B cell (primary cell): ENCODE data around the gene DRD3. TPM values are rescaled to one million over a fixed set of nuclear protein-coding genes. Genes with fewer than 3 reads are reported as not detected.

Experiments
- ATAC-seq: fragments of 200-7000 bp; cut with Tn5 transposase; one replicate; pipeline ENCODE4 v1.10.0; 2021; ENCODE audit warnings: low read depth, mild to moderate bottlenecking, moderate number of reproducible peaks, moderate library complexity
- CTCF ChIA-PET: fragments of 350-600 bp; sonication (Branson Sonifier 250); formaldehyde crosslinking; loops from one replicate; lab custom pipeline; 2021; ENCODE audit warnings: antibody characterized with exemption, inconsistent platforms; lab: Charles Lee
- POLR2A ChIA-PET: fragments of 350-600 bp; sonication (Branson Sonifier 250); formaldehyde crosslinking; loops from one replicate; lab custom pipeline; 2021; ENCODE audit warnings: antibody characterized with exemption; lab: Charles Lee
- DNase-seq: peaks from one replicate; pipeline ENCODE4 v3.0.0; 2013
- H2AFZ ChIP-seq: 2 replicates; pipeline ENCODE4 v1.6.1; 2012; ENCODE audit warnings: mild to moderate bottlenecking, low read depth, low read length; ENCODE audit not compliant: insufficient read depth, poor library complexity, severe bottlenecking
- H3K27ac ChIP-seq, 2 donors: 1 replicate in 1 of 2; 2 replicates in 1 of 2; pipeline ENCODE4 v1.5.1; 2012 to 2013; ENCODE audit warnings: low read length in 2 of 2, mild to moderate bottlenecking in 2 of 2, moderate library complexity in 1 of 2
- H3K27me3 ChIP-seq, 4 experiments: fragments of 200-600 bp in 1 of 4; sonication (generic) in 1 of 4; replicated peaks in 1 of 4; 1 replicate in 2 of 4; 2 replicates in 2 of 4; pipeline versions ENCODE4 v1.6.1 to v1.7.0; 2013 to 2016; ENCODE audit warnings: low read length in 3 of 4, mild to moderate bottlenecking in 2 of 4, mixed read lengths in 1 of 4, moderate library complexity in 1 of 4; ENCODE audit not compliant: insufficient read depth in 4 of 4, control insufficient read depth in 3 of 4; ENCODE audit errors: control extremely low read depth in 1 of 4
- H3K36me3 ChIP-seq, 2 experiments: replicated peaks in 1 of 2; 1 replicate in 1 of 2; 2 replicates in 1 of 2; pipeline versions ENCODE4 v1.6.1 to v1.7.1; 2013; ENCODE audit warnings: low read length in 1 of 2; ENCODE audit not compliant: insufficient read depth in 2 of 2, control insufficient read depth in 1 of 2; ENCODE audit errors: control extremely low read depth in 1 of 2, extremely low read depth in 1 of 2
- H3K4me1 ChIP-seq, 2 donors: fragments of 200-600 bp in 1 of 2; sonication (generic) in 1 of 2; 1 replicate in 1 of 2; 2 replicates in 1 of 2; pipeline versions ENCODE4 v1.5.1 to v1.6.1; 2013 to 2017; ENCODE audit warnings: low read length in 2 of 2; ENCODE audit not compliant: control insufficient read depth in 2 of 2, insufficient read depth in 2 of 2
- H3K4me2 ChIP-seq: replicated peaks from 2 replicates; pipeline ENCODE3; 2012; ENCODE audit warnings: mild to moderate bottlenecking, low read depth, low read length; ENCODE audit not compliant: poor library complexity, severe bottlenecking
- H3K4me3 ChIP-seq, 5 experiments: fragments of 200-600 bp in 1 of 5; sonication (generic) in 1 of 5; 1 replicate in 3 of 5; 2 replicates in 2 of 5; pipeline versions ENCODE4 v1.5.1 to v1.7.0; 2011 to 2016; ENCODE audit warnings: low read length in 4 of 5, mild to moderate bottlenecking in 4 of 5, low read depth in 2 of 5, control low read depth in 1 of 5, moderate library complexity in 1 of 5; ENCODE audit not compliant: insufficient read depth in 1 of 5; ENCODE audit errors: control extremely low read depth in 1 of 5, extremely low read depth in 1 of 5
- H3K79me2 ChIP-seq: fragments of 200-600 bp; sonication (generic); one replicate; pipeline ENCODE4 v1.6.0; 2016; ENCODE audit warnings: low read length; ENCODE audit not compliant: control insufficient read depth, insufficient read depth
- H3K9ac ChIP-seq: fragments of 200-600 bp; sonication (generic); 2 replicates; pipeline ENCODE4 v1.6.1; 2017; ENCODE audit warnings: mild to moderate bottlenecking, low read length, moderate library complexity
- H3K9me3 ChIP-seq, 3 donors: one replicate each; pipeline versions ENCODE4 v1.6.1 to v1.7.1; 2013; ENCODE audit warnings: low read length in 2 of 3; ENCODE audit not compliant: control insufficient read depth in 2 of 3, insufficient read depth in 1 of 3; ENCODE audit errors: control extremely low read depth in 1 of 3
- H4K20me1 ChIP-seq: 2 replicates; pipeline ENCODE4 v1.6.0; 2012; ENCODE audit warnings: mild to moderate bottlenecking, low read length; ENCODE audit not compliant: insufficient read depth, control insufficient read depth, poor library complexity, severe bottlenecking
- H3K27ac Mint-ChIP-seq: one replicate; pipeline ENCODE4 v1.8.0; 2021; ENCODE audit warnings: mixed read lengths
- H3K27me3 Mint-ChIP-seq: one replicate; pipeline ENCODE4 v1.8.0; 2021; ENCODE audit warnings: mixed read lengths
- H3K4me1 Mint-ChIP-seq: one replicate; pipeline ENCODE4 v1.8.0; 2021; ENCODE audit warnings: mixed read lengths
- H3K4me3 Mint-ChIP-seq: one replicate; pipeline ENCODE4 v1.8.0; 2021; ENCODE audit warnings: mixed read lengths
- H3K9me3 Mint-ChIP-seq: one replicate; pipeline ENCODE4 v1.8.0; 2022; ENCODE audit warnings: mixed read lengths; ENCODE audit not compliant: insufficient read depth
- EZH2 ChIP-seq: IDR thresholded peaks from 2 replicates; pipeline ENCODE4 v1.6.1; 2012; ENCODE audit warnings: borderline replicate concordance, low read depth, mild to moderate bottlenecking, moderate library complexity, low read length; ENCODE audit not compliant: insufficient read depth, poor library complexity, severe bottlenecking
- WGBS: methylation state at CpG from one replicate; pipeline ENCODE4 v1.1.5; 2013; ENCODE audit warnings: missing lambda C conversion rate; ENCODE audit not compliant: insufficient coverage; 5-methylcytosine and 5-hydroxymethylcytosine counted together
- intact Hi-C: fragments of 100-400 bp; cut with micrococcal nuclease; formaldehyde crosslinking; loops from one replicate; pipeline ENCODE4 v1.10.0; 2022
- polyA plus RNA-seq: library from polyadenylated mRNA; depleted of rRNA; stranded (reverse); fragments of >200 nt; gene quantifications from 2 replicates; pipeline ENCODE4 v1.2.3, GENCODE V29; 2012
- total RNA-seq, 2 donors: library from RNA; stranded (reverse); fragments of 120-200 nt in 1 of 2; gene quantifications; 1 replicate in 1 of 2; 2 replicates in 1 of 2; pipeline versions ENCODE4 v1.2.3 to v1.2.4, GENCODE V29; 2013 to 2022
- TF ChIP-seq, protein P1 (sequence below): fragments of 200-600 bp; IDR thresholded peaks from one replicate; pipeline ENCODE4 v1.8.0; 2022; ENCODE audit warnings: antibody characterized with exemption, mild to moderate bottlenecking

The DRD3 gene
- total and polyA plus RNA-seq, 2 donors (not counting 1 experiment from before 2014, with no cell fraction given), result not detected

DNA sequence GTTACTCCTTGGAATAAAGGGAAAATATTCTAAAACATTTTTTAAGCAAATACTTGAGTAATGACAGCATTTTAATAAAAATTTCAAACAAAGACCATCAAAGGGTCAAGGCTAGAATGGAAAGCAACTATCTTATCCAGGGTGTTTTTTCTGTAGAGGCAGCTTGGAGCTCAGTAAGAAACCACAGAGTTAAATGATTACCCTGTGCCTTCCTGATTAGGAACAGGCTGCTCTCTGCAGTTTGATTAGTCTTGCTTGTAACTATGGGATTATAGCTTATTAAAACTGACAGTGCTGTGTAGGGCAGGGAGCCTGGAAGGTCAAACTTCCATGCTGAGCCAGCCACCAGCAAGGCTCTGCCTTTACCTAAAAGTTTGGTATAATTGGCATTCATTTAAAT is 89.2 kb downstream of the DRD3 start:
- H3K27me3 Mint-ChIP-seq, result peaks cover 3% of the 10 kb centered on the region
- H3K4me2 ChIP-seq, result no peak overlapping the region
- H3K4me3 ChIP-seq, result no peak overlapping the region
- intact Hi-C loops, result no loop called here
- H3K9me3 ChIP-seq, result peaks cover 0 to 3% (median 0%) of the 10 kb centered on the region in 3 donors
- CTCF ChIA-PET, result interaction anchor here (0.9 kb wide), 1 partner anchor 109 kb away, joined by 3 read pairs; no protein-coding TSS in a partner anchor
- H3K27me3 ChIP-seq, result no peaks in the 10 kb centered on the region
- H3K9ac ChIP-seq, result no peak overlapping the region
- H2AFZ ChIP-seq, result no peak overlapping the region
- POLR2A ChIA-PET, result no interaction called here
- H3K27ac Mint-ChIP-seq, result no peak overlapping the region
- ATAC-seq, result no peak
- H4K20me1 ChIP-seq, result no peaks in the 10 kb centered on the region
- no peak for TF ChIP-seq EZH2
- TF ChIP-seq, protein P1, sequence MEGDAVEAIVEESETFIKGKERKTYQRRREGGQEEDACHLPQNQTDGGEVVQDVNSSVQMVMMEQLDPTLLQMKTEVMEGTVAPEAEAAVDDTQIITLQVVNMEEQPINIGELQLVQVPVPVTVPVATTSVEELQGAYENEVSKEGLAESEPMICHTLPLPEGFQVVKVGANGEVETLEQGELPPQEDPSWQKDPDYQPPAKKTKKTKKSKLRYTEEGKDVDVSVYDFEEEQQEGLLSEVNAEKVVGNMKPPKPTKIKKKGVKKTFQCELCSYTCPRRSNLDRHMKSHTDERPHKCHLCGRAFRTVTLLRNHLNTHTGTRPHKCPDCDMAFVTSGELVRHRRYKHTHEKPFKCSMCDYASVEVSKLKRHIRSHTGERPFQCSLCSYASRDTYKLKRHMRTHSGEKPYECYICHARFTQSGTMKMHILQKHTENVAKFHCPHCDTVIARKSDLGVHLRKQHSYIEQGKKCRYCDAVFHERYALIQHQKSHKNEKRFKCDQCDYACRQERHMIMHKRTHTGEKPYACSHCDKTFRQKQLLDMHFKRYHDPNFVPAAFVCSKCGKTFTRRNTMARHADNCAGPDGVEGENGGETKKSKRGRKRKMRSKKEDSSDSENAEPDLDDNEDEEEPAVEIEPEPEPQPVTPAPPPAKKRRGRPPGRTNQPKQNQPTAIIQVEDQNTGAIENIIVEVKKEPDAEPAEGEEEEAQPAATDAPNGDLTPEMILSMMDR, result no peak
- no peak overlapping the region for H3K4me3 Mint-ChIP-seq
- no peak overlapping the region for H3K27ac ChIP-seq
- no peak for DNase-seq
- H3K36me3 ChIP-seq, result peaks cover 11 to 30% of the 10 kb centered on the region in 2 experiments
- H3K9me3 Mint-ChIP-seq, result peaks cover 2% of the 10 kb centered on the region
- no peaks in the 10 kb centered on the region for H3K4me1 ChIP-seq
- no peaks in the 10 kb centered on the region for H3K4me1 Mint-ChIP-seq
- no peaks in the 10 kb centered on the region for H3K79me2 ChIP-seq

DNA sequence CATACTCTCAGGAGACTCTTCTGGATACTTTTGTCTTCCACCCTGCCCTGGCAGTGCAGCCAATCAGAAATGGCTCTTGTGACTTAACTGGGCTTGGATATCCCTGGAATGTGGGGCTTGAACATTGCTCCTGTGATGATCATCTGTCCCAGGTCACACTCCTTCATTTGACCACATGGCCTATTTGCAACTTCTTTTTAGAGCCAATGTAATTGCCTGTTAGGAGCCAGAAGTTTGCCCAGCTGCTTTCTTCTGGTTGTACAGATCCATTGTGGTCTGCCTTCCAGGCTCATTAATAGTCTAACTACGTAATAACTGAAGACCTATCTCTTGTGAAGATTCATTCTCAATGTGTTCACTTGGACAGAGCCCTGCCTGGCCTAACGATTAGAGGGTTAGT is 92.5 kb downstream of the DRD3 start:
- intact Hi-C loops, result no loop called here
- no peaks in the 10 kb centered on the region for H3K4me1 ChIP-seq
- DNase-seq (no peak), ATAC-seq (no peak)
- 100% methylated on average over 1 of the region's 2 CpGs for WGBS
- ChIA-PET POLR2A (no interaction called here), CTCF (interaction anchor here (0.6 to 1.0 kb wide), 2 partner anchors 498 to 896 kb away, joined by 3 read pairs; no protein-coding TSS in a partner anchor)
- H3K79me2 ChIP-seq, result no peaks in the 10 kb centered on the region
- H3K4me1 Mint-ChIP-seq, result no peaks in the 10 kb centered on the region
- H3K4me2 ChIP-seq, result no peak overlapping the region
- no peak overlapping the region for H3K27ac ChIP-seq
- H3K27me3 ChIP-seq, result no peaks in the 10 kb centered on the region
- no peak overlapping the region for H3K4me3 Mint-ChIP-seq
- TF ChIP-seq, protein P1, result no peak
- no peak for TF ChIP-seq EZH2
- peaks cover 0 to 3% (median 0%) of the 10 kb centered on the region in 3 donors for H3K9me3 ChIP-seq
- H3K27ac Mint-ChIP-seq, result no peak overlapping the region
- H3K9me3 Mint-ChIP-seq, result no peaks in the 10 kb centered on the region
- H4K20me1 ChIP-seq, result no peaks in the 10 kb centered on the region
- no peak overlapping the region for H3K4me3 ChIP-seq
- H3K27me3 Mint-ChIP-seq, result no peaks in the 10 kb centered on the region
- no peak overlapping the region for H2AFZ ChIP-seq
- no peak overlapping the region for H3K9ac ChIP-seq
- H3K36me3 ChIP-seq, result peaks cover 14 to 57% of the 10 kb centered on the region in 2 experiments
